LNCAP (cell line): ENCODE results near the gene PRKG1.

ENCODE experiments used
- TF ChIP-seq, protein P1 (sequence below): fragments of 450-650 bp; IDR thresholded peaks from 2 replicates; pipeline ENCODE4 v1.5.1; 2017; ENCODE audit warnings: mild to moderate bottlenecking

The PRKG1 gene

DNA sequence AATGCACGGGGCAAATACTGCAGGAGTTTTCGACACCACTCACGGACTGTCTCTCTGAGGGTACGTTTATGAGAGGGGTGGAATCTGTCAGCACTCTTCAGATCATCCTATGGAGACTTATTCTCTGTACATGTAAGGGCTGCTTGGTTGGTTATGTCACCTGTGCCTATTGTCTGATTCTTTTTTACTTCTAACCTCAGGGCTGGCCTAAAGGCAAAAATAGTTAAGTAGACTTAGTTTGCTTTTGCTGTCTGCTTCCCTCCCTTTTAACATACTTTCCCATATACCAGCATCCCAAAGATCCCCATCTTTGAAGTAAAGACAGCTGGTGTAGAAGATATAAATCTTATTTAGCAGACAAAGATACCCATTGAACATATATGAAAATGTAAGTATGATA lies 105.9 kb downstream of the PRKG1 start:
- TF ChIP-seq, protein P1, sequence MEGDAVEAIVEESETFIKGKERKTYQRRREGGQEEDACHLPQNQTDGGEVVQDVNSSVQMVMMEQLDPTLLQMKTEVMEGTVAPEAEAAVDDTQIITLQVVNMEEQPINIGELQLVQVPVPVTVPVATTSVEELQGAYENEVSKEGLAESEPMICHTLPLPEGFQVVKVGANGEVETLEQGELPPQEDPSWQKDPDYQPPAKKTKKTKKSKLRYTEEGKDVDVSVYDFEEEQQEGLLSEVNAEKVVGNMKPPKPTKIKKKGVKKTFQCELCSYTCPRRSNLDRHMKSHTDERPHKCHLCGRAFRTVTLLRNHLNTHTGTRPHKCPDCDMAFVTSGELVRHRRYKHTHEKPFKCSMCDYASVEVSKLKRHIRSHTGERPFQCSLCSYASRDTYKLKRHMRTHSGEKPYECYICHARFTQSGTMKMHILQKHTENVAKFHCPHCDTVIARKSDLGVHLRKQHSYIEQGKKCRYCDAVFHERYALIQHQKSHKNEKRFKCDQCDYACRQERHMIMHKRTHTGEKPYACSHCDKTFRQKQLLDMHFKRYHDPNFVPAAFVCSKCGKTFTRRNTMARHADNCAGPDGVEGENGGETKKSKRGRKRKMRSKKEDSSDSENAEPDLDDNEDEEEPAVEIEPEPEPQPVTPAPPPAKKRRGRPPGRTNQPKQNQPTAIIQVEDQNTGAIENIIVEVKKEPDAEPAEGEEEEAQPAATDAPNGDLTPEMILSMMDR: no peak

DNA sequence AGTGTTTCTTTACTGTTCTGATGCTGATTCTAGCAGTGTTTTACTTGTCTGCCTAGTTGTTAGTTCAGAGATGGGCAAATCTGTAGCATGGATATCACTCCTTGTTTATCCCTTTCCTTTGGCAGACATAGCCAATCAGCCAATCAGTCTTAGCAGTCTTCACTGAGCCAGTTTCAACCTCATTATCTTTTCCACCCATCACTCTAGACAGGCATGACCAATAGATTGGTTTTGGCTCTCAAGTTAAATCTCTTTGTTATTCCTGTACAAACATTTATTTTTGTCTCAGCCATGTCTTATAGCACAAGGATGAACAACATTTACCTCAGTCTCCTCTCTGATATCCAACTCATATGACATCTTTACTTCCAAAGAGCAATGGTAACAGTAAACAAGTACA lies 109.5 kb downstream of the PRKG1 start:
- TF ChIP-seq, protein P1: no peak

DNA sequence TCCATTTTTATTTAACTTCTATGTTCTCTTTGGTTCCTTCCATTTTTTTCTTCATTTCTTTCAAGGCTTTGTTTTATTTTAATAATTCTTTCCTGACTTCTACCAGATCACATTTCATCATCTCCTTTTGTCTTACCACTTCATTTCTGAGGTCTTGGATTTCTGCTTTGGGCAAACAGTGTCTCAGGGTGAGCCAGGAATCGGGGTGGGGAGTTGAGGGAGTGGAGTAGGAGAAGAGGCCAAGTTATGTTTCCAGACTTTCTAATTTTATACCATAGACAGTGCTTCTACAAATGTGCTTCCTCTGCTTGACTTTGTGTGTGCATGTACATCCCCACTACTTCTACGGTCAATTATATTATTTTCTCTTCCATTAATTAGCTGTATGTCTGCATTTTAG lies 112.1 kb downstream of the PRKG1 start:
- TF ChIP-seq, protein P1: no peak

DNA sequence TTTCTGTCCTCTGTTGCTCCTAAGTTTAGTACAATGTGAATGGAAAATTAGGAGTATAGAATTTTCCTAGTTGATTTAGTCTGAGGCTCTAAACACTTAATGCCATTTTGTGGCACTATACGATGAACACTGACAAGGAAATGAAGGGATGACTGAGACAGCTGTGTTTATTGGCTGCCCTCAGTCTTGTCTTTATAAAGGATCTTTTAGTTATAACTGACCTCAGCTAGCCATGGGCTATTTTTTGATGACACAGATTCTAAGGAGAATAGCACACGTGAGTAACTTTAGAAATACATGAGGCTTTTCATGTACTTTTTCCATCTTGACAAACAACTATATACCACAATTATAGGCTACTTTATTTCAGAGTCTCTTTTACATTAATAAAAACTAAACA lies 113.7 kb downstream of the PRKG1 start:
- TF ChIP-seq, protein P1: no peak

DNA sequence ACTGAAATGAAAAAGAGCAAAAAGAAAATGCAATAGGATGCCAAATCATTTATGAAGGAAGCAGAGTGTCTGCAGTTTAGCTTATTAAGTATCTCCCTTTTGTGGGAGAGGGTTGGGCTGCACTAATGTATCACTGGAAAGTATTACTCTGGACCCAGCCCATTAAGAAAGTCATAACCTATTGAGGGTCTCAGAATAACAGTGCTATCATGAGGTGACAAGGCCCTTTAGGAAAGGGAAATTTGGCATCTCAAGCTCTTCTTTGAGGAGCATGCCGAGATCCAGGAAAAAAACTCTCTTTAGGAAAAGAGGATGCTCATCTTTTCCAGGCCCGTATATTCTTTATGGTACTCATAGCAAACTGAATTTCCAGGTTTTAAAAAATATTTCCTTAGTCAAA lies 114.6 kb downstream of the PRKG1 start:
- TF ChIP-seq, protein P1: no peak

DNA sequence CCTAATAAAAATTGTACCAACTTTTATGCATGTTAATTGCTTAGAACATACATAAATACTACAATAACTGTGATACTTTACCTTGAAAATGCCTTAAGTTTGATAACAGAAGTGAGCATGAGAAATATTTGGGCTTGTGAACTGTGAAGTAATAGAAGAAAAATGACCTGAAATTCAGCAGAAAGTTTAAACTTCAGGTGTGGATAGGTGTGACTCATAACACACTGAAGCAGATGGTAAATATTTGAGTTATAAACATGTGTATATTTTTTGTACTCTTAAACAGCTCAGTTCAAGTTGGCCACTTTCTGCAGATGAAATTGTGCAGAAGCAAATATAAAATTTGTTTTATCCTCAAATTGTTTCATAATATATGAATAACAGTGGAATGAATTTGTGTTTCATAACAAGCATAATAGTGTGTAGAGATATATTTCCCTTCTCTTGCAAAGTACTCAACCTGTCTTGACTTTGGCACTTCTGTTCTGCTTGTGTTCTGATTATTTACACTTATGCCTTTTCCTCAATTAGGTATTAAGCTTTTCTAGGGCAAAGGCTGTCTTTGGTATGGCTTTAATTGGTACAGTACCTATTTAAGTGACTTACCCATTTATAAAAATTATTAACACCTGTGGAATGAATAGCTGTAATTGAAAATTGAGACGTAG lies 122.4 kb downstream of the PRKG1 start:
- TF ChIP-seq, protein P1: no peak

DNA sequence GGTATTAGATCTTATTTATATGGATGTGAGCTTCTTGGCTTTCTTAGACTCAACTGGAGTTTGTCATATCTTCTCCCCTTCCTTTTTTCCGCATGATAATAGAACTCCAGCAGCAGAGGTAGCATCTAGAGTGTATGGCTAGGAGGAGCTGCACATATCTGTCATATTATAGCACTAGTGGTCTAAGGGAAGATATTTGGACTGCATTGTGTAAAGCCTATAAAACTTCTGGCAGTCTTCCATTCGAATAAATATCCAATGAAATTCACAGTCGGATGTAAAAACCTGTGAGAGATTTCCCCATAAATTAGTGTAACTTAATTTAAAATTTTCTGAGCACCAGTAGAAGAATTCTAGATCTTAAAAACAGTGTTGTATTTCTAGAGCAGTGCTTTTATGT lies 123.9 kb downstream of the PRKG1 start:
- TF ChIP-seq, protein P1: no peak

DNA sequence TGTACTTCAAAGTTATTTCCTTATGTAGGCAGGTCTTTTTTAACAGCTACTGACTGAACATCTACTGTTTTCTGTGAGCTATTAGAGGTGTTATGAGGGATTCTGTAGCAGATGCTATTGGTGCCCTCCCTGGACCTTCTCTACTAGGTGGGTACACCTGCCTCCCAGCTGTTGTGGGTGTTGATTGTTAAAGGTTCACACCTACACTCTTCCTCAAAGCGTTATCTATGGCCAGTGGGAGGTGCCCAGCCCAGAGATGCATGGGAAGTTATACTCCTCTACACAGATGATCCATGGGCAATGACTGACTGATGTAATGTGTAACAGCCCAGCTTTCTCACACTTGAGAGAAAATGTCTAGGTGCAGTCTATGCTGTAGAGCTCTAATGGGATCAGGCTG lies 127.7 kb downstream of the PRKG1 start:
- TF ChIP-seq, protein P1: no peak
